ENCODE results near the gene DNM3.

DNA sequence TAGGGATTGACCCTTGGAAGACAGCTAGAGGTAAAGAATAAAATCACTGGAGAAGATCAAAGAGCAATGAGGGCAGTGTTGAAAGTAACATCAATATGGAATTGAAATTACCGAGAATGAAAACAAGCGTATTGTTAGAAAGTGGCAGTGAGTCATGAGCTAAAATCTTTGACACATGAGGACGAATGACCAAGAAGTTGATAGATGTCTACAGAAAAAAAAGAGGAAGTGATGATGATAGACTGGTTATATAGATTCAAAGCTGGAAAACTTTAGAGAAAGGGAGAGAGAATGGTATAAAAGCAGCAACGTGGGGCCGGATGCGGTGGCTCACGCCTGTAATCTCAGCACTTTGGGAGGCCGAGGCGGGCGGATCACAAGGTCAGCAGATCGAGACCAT is 12.5 kb upstream of the DNM3 start:
- no peak for TF ChIP-seq POLR2A (IDR thresholded peaks at IDR 0.05)
- TF ChIP-seq, protein P1, sequence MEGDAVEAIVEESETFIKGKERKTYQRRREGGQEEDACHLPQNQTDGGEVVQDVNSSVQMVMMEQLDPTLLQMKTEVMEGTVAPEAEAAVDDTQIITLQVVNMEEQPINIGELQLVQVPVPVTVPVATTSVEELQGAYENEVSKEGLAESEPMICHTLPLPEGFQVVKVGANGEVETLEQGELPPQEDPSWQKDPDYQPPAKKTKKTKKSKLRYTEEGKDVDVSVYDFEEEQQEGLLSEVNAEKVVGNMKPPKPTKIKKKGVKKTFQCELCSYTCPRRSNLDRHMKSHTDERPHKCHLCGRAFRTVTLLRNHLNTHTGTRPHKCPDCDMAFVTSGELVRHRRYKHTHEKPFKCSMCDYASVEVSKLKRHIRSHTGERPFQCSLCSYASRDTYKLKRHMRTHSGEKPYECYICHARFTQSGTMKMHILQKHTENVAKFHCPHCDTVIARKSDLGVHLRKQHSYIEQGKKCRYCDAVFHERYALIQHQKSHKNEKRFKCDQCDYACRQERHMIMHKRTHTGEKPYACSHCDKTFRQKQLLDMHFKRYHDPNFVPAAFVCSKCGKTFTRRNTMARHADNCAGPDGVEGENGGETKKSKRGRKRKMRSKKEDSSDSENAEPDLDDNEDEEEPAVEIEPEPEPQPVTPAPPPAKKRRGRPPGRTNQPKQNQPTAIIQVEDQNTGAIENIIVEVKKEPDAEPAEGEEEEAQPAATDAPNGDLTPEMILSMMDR (IDR thresholded peaks at IDR 0.05), result no peak

Measured in adrenal gland (tissue), 5 donors.